ENCODE data around the gene OAT.

GRCh38 chr10:124388476-124388822, 30.3 kb downstream of the OAT start:
- TF ChIP-seq CTCF (IDR thresholded peaks at IDR 0.05; ENCODE audit: insufficient read depth, low read depth, low read length) = no peak
- no peak for TF ChIP-seq EZH2 (IDR thresholded peaks at IDR 0.05; ENCODE audit: insufficient read depth, low read length)
